ENCODE results near the gene NKTR.

Gene NKTR

GRCh38 chr3:42582474-42583070, 17.9 kb upstream of the NKTR start:
- DNase-seq (ENCODE audit: low read depth) = no peak
- peak overlapping the region; percentile 71 for H3K4me3 ChIP-seq (ENCODE audit: control insufficient read depth, low read depth, low read length)
- no peak for TF ChIP-seq CTCF (conservative IDR thresholded peaks at IDR 0.05; ENCODE audit: control insufficient read depth, insufficient read depth, low read depth, low read length)

- DNase-seq (ENCODE audit: low read depth) = no peak
- no peak overlapping the region for H3K4me3 ChIP-seq (ENCODE audit: control insufficient read depth, low read depth, low read length)
- TF ChIP-seq CTCF (conservative IDR thresholded peaks at IDR 0.05; ENCODE audit: control insufficient read depth, insufficient read depth, low read depth, low read length) = no peak
Observed at GRCh38 chr3:42588625-42589024, 11.9 kb upstream of the NKTR start.

DNA sequence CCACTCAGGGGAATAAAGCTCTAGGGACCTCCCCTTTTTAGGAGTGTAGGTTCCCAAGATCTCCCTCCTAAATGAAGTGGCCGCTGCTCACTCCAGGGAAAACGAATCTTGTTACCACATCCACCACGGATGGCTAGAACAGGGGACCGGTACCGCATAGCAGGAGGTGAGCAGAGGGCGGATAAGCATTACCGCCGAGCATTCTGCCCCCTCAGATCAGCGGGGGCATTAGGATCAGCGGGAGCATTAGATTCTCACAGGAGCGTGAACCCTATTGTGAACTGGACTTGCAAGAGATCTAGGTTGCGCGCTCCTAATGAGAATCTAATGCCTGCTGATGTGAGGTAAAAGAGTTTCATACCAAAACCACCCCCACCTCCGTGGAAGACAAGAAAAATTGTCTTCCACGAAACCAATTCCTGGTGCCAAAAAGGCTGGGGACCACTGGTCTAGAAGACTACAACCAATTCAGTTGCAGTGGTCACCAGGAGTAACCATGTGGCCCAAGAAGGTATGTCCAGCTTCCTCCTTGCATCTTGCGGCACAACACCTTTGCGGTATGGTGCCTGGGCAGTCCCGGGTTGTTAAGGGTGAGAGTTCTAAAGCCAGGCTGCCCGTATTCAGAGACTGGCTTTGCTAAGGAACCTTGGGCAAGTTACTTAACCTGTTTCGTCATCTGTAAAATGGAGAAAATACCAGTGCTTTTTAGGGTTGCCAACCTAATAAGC, 10.9 kb upstream of the NKTR start:
- DNase-seq (ENCODE audit: low read depth) = no peak
- H3K4me3 ChIP-seq (ENCODE audit: control insufficient read depth, low read depth, low read length) = peak overlapping the region; percentile 75
- no peak for TF ChIP-seq CTCF (conservative IDR thresholded peaks at IDR 0.05; ENCODE audit: control insufficient read depth, insufficient read depth, low read depth, low read length)

DNA sequence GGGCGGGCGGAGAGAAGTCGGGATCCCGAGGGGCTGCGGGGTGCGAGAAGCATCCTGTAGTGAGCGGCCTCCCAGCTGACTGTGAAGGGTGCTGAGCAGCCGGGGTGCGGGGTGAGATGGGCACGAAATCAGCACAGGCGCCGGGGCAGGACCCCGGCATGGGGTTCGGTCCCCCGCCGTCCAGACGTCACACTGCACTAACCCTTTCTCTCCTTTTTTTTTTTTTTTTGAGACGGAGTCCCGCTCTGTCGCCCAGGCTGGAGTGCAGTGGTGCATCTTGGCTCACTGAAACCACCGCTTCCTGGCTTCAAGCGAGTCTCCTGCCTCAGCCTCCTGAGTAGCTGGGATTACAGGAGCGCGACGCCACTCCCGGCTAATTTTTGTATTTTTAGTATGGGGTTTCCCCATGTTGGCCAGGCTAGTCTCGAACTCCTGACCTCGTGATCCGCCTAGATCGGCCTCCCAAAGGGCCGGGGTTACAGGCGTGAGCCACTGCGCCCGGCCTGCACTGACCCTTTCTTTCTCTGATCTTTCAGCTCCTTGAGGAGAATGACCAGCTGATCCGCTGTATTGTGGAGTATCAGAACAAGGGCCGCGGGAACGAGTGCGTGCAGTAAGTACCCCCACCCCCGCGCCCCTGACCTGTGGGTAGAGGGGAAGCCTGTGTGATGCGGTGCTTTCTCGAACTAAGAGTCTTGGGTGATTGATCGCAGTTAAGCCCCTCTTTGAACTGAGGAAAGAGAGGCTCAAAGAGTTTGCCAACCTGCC, 9.3 kb upstream of the NKTR start:
- DNase-seq (ENCODE audit: low read depth) = peak; percentile 14
- peak overlapping the region; percentile 75 for H3K4me3 ChIP-seq (ENCODE audit: control insufficient read depth, low read depth, low read length)
- no peak for TF ChIP-seq CTCF (conservative IDR thresholded peaks at IDR 0.05; ENCODE audit: control insufficient read depth, insufficient read depth, low read depth, low read length)

GRCh38 chr3:42591811-42592210, 8.7 kb upstream of the NKTR start:
- TF ChIP-seq CTCF (conservative IDR thresholded peaks at IDR 0.05; ENCODE audit: control insufficient read depth, insufficient read depth, low read depth, low read length) = no peak
- DNase-seq (ENCODE audit: low read depth) = no peak
- peak overlapping the region; percentile 75 for H3K4me3 ChIP-seq (ENCODE audit: control insufficient read depth, low read depth, low read length)

DNA sequence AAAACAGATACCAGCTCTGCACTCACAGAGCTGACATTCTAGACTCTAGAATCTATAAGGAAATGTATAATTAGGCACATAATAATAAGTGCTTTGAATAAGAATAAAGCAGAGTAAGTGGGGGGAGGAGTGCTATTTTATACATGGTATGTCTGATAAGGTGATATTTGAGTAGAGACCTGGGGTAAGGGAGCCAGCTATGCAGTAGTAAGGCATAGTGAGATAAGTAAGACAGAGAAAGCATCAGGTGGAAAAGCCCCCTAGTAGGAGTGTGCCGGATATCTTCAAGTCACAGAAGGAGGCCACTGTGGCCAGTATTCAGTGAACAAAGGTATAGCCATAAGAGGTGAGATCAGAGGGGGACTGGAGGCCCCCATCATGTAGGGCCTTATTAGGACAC, 6.9 kb upstream of the NKTR start:
- H3K4me3 ChIP-seq (ENCODE audit: control insufficient read depth, low read depth, low read length) = no peak overlapping the region
- DNase-seq (ENCODE audit: low read depth) = no peak
- TF ChIP-seq CTCF (conservative IDR thresholded peaks at IDR 0.05; ENCODE audit: control insufficient read depth, insufficient read depth, low read depth, low read length) = no peak

Data from fibroblast of mammary gland (primary cell).